ENCODE data around the gene ATP5F1D. TPM values are rescaled to one million over a fixed set of nuclear protein-coding genes. Genes with fewer than 3 reads are reported as not detected.

Gene ATP5F1D
- total RNA-seq, 4 donors from 2014 or later = 102 to 205 (median 137) TPM

DNA sequence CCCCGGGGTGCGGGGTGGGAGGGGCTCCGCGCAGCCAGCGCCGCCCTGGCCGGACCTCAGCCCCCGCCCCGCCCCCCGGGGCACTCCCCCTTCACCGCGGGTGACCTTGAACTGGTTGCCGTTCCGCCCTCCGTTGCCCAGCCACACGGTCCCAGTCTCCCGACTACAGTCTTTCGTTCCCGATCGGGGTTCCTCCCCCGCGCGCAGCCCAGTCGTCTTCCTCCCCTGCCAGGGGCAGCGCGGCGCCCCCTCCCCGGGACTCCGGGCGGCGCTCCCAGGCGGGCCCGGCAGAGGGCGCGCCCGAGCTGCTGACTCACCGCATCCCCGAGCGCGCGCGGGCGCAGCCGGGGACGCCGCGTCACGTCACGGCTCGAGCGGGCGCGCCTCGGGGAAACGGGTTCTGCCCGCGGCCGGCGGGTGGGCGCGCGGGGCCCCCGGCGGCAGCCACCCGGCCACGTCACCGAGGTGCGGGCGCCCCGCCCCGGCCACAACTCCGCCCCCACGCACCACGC is 7.3 kb downstream of the ATP5F1D start:
- no peaks in the 10 kb centered on the region for H3K9me3 ChIP-seq
- H3K4me3 ChIP-seq = peak overlapping the region; percentile 92
- WGBS = 0% methylated on average over 4 of the region's 74 CpGs
- DNase-seq (ENCODE audit: low spot score in 2 of 2) = no peak
- peaks cover 23% of the 10 kb centered on the region for H3K36me3 ChIP-seq
- H3K27me3 ChIP-seq = no peaks in the 10 kb centered on the region
- peaks cover 73% of the 10 kb centered on the region for H3K4me1 ChIP-seq
- H3K27ac ChIP-seq = peak overlapping the region; percentile 99
- TF ChIP-seq POLR2AphosphoS5 (IDR thresholded peaks at IDR 0.05) (no peak), POLR2A (IDR thresholded peaks at IDR 0.05) (no peak), EP300 (IDR thresholded peaks at IDR 0.05) (no peak)
- TF ChIP-seq, protein P1, sequence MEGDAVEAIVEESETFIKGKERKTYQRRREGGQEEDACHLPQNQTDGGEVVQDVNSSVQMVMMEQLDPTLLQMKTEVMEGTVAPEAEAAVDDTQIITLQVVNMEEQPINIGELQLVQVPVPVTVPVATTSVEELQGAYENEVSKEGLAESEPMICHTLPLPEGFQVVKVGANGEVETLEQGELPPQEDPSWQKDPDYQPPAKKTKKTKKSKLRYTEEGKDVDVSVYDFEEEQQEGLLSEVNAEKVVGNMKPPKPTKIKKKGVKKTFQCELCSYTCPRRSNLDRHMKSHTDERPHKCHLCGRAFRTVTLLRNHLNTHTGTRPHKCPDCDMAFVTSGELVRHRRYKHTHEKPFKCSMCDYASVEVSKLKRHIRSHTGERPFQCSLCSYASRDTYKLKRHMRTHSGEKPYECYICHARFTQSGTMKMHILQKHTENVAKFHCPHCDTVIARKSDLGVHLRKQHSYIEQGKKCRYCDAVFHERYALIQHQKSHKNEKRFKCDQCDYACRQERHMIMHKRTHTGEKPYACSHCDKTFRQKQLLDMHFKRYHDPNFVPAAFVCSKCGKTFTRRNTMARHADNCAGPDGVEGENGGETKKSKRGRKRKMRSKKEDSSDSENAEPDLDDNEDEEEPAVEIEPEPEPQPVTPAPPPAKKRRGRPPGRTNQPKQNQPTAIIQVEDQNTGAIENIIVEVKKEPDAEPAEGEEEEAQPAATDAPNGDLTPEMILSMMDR (IDR thresholded peaks at IDR 0.05) = peak; percentile 89 to 90

DNA sequence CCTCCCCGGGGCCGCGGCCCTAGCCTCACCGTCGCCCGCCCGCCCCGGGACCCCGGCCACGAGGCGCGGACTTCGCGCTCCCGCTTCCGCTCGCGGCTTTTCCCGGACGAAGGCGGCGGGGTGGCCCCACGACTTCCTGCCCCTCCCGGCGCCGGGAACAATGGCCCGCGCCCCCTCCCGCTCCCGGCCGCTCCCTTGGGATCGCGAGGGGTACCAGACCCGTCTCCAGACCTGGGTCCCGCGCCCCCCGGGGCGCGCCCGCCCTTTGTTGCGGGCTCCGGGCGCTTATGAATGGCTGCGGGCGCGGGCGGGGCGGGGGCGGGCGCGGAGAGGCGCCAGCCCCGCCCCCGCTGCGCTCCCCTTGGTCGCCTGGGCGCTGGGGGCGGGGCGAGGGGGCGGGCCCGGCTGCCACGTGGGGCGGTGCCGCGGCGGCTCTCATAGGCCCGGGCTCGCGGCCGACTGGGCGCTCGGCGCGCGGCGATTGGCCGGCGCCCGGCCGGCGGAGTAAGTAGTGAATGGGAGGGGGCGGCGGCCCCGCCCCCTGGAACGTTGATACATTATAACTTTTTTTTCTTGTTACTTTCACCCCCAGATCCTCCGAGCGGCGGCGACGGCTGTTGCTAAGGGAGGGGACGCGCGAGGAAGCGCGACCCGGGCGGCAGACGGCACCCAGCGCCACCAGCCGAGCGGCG is 7.9 kb downstream of the ATP5F1D start:
- WGBS = under 1% methylated on average over 35 of the region's 102 CpGs
- Histone ChIP-seq H3K36me3 (peaks cover 29% of the 10 kb centered on the region), H3K9me3 (no peaks in the 10 kb centered on the region), H3K4me3 (peak overlapping the region; percentile 92), H3K27ac (peak overlapping the region; percentile 99), H3K4me1 (peaks cover 73% of the 10 kb centered on the region), H3K27me3 (no peaks in the 10 kb centered on the region)
- TF ChIP-seq, protein P1 (IDR thresholded peaks at IDR 0.05) = no peak
- TF ChIP-seq POLR2AphosphoS5 (IDR thresholded peaks at IDR 0.05) (peak; percentile 75 to 89 (median 78)), POLR2A (IDR thresholded peaks at IDR 0.05) (peak; percentile 90 to 95), EP300 (IDR thresholded peaks at IDR 0.05) (no peak)
- DNase-seq (ENCODE audit: low spot score in 2 of 2) = peak; percentile 95 to 96

DNA sequence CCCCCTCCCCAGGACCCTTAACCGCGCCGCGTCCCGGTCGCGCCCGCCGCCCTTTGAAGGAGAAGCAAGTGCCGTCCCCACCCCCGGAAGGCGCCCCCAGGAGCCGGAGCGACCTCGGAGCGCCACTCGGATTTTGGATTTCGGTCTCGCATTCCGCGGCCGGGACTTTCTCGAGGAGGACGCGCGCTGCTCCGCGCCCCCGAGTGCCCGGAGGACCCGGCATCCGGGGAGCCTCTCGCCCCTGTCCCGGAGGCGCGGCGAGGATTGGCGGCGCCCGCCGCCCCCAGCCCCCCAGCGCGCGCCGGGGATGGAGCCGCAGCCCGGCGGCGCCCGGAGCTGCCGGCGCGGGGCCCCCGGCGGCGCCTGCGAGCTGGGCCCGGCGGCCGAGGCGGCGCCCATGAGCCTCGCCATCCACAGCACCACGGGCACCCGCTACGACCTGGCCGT is 8.5 kb downstream of the ATP5F1D start:
- DNase-seq (ENCODE audit: low spot score in 2 of 2) = no peak
- Histone ChIP-seq H3K27ac (peak overlapping the region; percentile 99), H3K36me3 (peaks cover 34% of the 10 kb centered on the region), H3K27me3 (no peaks in the 10 kb centered on the region), H3K4me3 (peak overlapping the region; percentile 92), H3K4me1 (peaks cover 73% of the 10 kb centered on the region), H3K9me3 (no peaks in the 10 kb centered on the region)
- TF ChIP-seq POLR2A (IDR thresholded peaks at IDR 0.05) = no peak
- no peak for TF ChIP-seq EP300 (IDR thresholded peaks at IDR 0.05)
- TF ChIP-seq, protein P1 (IDR thresholded peaks at IDR 0.05) = no peak
- TF ChIP-seq POLR2AphosphoS5 (IDR thresholded peaks at IDR 0.05) = no peak
- 1% methylated on average over 14 of the region's 67 CpGs for WGBS

DNA sequence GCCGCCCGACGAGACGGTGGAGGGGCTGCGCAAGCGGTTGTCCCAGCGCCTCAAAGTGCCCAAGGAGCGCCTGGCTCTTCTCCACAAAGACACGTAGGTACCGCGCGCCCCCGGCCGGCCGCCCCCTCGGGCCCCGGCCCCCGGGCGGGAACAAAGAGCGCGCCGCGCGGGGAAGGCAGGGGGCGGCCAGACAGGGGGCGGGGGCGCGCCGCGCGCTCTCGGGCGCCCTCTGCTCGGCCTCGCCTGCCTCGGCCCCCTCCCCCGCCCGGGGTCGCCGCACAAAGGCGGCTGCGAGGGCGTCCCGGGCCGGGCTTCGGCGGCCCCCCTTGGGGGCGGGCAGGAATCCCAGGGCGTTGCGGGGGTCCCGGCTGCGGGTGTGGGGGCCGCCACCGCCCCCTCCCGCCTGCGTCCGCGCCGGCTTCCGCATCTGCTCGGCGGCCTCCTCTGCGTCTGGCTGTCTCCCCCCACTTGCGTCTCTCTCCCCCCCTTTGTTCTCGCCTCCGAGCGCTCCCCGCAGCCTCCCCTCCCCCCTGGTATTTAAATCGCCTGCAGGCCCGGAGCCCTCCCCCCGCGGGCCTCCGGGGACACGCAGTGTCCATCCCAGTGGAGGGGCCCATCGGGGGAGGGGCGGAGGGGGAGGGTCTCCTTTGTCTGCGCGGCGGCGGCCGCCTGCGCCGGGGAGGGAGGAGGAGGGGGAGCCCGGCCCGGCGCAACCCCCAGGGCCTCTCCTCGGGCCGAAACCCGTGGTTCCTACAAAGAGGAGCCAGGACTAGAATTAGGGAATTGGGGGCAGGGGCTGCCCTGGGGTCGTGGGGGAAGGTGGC is 9.1 kb downstream of the ATP5F1D start:
- DNase-seq (ENCODE audit: low spot score in 2 of 2) = peak in 1 of 2 donors; percentile 82
- Histone ChIP-seq H3K9me3 (no peaks in the 10 kb centered on the region), H3K4me1 (peaks cover 73% of the 10 kb centered on the region), H3K27ac (peak overlapping the region; percentile 99), H3K4me3 (peak overlapping the region; percentile 92), H3K36me3 (peaks cover 41% of the 10 kb centered on the region), H3K27me3 (no peaks in the 10 kb centered on the region)
- WGBS = under 1% methylated on average over 37 of the region's 90 CpGs
- TF ChIP-seq, protein P1 (IDR thresholded peaks at IDR 0.05) = no peak
- TF ChIP-seq POLR2AphosphoS5 (IDR thresholded peaks at IDR 0.05) (no peak), POLR2A (IDR thresholded peaks at IDR 0.05) (no peak)

Measured in suprapubic skin (tissue), 4 donors.